ENCODE data around the gene DHFR. TPM values are rescaled to one million over a fixed set of nuclear protein-coding genes. Genes with fewer than 3 reads are reported as not detected.

Gene DHFR
- total RNA-seq, 2 donors from 2014 or later, result 48.6 to 58.5 TPM

DNA sequence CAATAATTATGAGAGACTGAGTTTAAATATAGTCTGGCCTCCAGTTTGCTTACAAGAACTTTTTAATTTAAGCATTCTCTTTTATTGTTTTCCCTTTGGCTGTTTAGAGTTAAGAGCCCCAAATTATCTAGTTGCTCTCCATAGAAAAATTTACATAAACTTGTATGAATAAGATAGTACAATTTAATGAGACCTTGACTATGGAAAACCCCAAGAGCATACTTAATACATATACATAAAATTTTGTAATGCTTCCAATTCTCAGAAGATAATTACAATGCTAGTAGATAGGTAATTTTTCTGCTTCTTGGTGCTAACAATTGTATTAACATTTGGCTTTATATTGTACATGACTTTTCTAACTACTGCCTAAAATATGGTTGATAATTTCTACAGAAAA, 20.6 kb downstream of the DHFR start:
- H3K27ac Mint-ChIP-seq, result no peak overlapping the region
- DNase-seq, result no peak
- peaks cover 65% of the 10 kb centered on the region for H3K36me3 Mint-ChIP-seq (ENCODE audit: low read depth)
- no peak overlapping the region for H3K9ac ChIP-seq (ENCODE audit: extremely low read depth, low read length, poor library complexity, severe bottlenecking)
- H3K4me1 ChIP-seq (ENCODE audit: control insufficient read depth, insufficient read depth, low read length), result no peaks in the 10 kb centered on the region
- H3K4me1 Mint-ChIP-seq, result peaks cover 3% of the 10 kb centered on the region
- no peaks in the 10 kb centered on the region for H3K9me3 Mint-ChIP-seq
- no peak overlapping the region for H3K4me3 Mint-ChIP-seq
- TF ChIP-seq, protein P1, sequence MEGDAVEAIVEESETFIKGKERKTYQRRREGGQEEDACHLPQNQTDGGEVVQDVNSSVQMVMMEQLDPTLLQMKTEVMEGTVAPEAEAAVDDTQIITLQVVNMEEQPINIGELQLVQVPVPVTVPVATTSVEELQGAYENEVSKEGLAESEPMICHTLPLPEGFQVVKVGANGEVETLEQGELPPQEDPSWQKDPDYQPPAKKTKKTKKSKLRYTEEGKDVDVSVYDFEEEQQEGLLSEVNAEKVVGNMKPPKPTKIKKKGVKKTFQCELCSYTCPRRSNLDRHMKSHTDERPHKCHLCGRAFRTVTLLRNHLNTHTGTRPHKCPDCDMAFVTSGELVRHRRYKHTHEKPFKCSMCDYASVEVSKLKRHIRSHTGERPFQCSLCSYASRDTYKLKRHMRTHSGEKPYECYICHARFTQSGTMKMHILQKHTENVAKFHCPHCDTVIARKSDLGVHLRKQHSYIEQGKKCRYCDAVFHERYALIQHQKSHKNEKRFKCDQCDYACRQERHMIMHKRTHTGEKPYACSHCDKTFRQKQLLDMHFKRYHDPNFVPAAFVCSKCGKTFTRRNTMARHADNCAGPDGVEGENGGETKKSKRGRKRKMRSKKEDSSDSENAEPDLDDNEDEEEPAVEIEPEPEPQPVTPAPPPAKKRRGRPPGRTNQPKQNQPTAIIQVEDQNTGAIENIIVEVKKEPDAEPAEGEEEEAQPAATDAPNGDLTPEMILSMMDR (conservative IDR thresholded peaks at IDR 0.05), result no peak
- no peak overlapping the region for H3K27ac ChIP-seq (ENCODE audit: low read depth, low read length)
- H3K36me3 ChIP-seq (ENCODE audit: control insufficient read depth, insufficient read depth, low read length), result peaks cover 58% of the 10 kb centered on the region
- H3K27me3 Mint-ChIP-seq (ENCODE audit: insufficient read depth), result no peaks in the 10 kb centered on the region
- H3K27me3 ChIP-seq (ENCODE audit: control insufficient read depth, insufficient read depth, low read length, poor library complexity, severe bottlenecking), result no peaks in the 10 kb centered on the region
- no peaks in the 10 kb centered on the region for H3K9me3 ChIP-seq (ENCODE audit: control insufficient read depth, low read length)
- no peak overlapping the region for H3K4me3 ChIP-seq (ENCODE audit: low read length)

DNA sequence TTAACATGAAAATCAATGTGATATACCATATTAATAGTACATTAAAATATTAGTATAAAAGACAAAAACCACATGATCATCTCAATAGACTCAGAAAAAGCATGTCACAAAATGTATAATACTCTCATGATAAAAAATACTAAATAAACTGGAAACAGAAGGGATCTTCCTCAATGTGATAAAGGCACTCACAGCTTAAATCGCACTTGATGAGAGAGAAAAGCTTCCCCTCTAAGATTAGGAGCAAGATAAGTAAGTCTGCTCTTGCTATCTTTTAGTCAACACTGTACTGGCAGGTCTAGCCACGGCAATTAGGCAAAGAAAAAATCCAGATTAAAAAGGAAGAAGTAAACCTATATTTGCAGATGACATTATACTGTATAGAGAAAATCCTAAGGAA, 22.1 kb downstream of the DHFR start:
- H3K4me3 Mint-ChIP-seq, result no peak overlapping the region
- H3K27ac Mint-ChIP-seq, result no peak overlapping the region
- no peaks in the 10 kb centered on the region for H3K9me3 Mint-ChIP-seq
- Histone ChIP-seq H3K4me3 (ENCODE audit: low read length) (no peak overlapping the region), H3K4me1 (ENCODE audit: control insufficient read depth, insufficient read depth, low read length) (no peaks in the 10 kb centered on the region), H3K27me3 (ENCODE audit: control insufficient read depth, insufficient read depth, low read length, poor library complexity, severe bottlenecking) (no peaks in the 10 kb centered on the region), H3K36me3 (ENCODE audit: control insufficient read depth, insufficient read depth, low read length) (peaks cover 47% of the 10 kb centered on the region), H3K27ac (ENCODE audit: low read depth, low read length) (no peak overlapping the region), H3K9ac (ENCODE audit: extremely low read depth, low read length, poor library complexity, severe bottlenecking) (no peak overlapping the region), H3K9me3 (ENCODE audit: control insufficient read depth, low read length) (no peaks in the 10 kb centered on the region)
- no peaks in the 10 kb centered on the region for H3K27me3 Mint-ChIP-seq (ENCODE audit: insufficient read depth)
- peaks cover 3% of the 10 kb centered on the region for H3K4me1 Mint-ChIP-seq
- H3K36me3 Mint-ChIP-seq (ENCODE audit: low read depth), result peaks cover 54% of the 10 kb centered on the region
- TF ChIP-seq, protein P1 (conservative IDR thresholded peaks at IDR 0.05), result no peak
- 82 to 100% methylated on average over 1 to 2 of the region's 2 CpGs for WGBS, 2 experiments (ENCODE audit: insufficient coverage in 1 of 2, insufficient read length in 1 of 2)
- DNase-seq, result no peak

DNA sequence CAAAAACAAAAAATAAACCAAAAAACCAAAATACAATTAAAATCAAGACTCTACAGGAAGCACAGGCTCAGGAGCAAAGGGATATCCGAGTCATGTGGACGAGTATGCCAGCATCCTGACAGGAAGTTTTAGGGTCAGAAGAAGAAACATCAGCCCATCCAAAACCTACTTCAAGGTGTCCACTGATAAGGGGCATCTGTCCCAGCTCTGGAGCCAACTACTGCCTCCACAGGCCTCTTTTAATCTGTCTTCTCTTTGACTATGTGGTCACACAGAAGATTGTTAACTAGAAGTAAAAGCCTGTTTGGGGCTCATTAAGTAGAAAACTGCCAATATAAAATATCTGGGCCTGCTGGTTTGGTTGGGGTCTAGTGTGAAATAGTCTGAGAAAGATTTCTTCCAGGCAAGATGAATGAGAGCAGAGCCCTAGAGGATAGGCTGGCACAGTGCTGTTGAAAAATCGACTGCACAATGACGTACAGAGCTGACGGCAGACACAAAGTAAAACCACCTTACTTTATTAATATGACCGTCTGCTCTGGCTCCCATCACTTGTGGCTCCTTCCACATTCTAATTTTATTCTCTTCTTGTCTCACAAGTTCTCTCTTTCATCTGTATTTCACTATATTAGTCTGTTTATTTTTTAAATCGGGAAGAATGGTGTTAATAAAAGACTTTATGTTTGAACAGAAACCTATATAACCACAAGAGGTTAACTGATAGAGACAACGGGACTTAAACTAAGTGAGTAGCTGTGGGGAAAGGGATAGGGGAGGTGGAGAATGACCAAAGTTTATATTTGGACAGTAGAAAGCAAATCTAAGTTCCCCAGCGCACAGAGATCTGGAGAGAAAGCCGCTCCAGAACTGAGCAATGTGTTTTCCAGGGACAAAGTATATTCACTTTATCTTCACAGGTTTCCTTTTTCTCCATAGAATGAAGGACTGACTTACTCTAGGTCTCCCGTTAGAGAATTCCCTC, 23.2 kb downstream of the DHFR start:
- H3K4me3 Mint-ChIP-seq, result no peak overlapping the region
- H3K9me3 Mint-ChIP-seq, result no peaks in the 10 kb centered on the region
- H3K27ac Mint-ChIP-seq, result no peak overlapping the region
- TF ChIP-seq, protein P1 (conservative IDR thresholded peaks at IDR 0.05), result no peak
- no peaks in the 10 kb centered on the region for H3K9me3 ChIP-seq (ENCODE audit: control insufficient read depth, low read length)
- peaks cover 3% of the 10 kb centered on the region for H3K4me1 Mint-ChIP-seq
- peaks cover 41% of the 10 kb centered on the region for H3K36me3 ChIP-seq (ENCODE audit: control insufficient read depth, insufficient read depth, low read length)
- no peaks in the 10 kb centered on the region for H3K27me3 Mint-ChIP-seq (ENCODE audit: insufficient read depth)
- DNase-seq, result no peak
- H3K4me3 ChIP-seq (ENCODE audit: low read length), result no peak overlapping the region
- no peak overlapping the region for H3K27ac ChIP-seq (ENCODE audit: low read depth, low read length)
- H3K4me1 ChIP-seq (ENCODE audit: control insufficient read depth, insufficient read depth, low read length), result no peaks in the 10 kb centered on the region
- peaks cover 50% of the 10 kb centered on the region for H3K36me3 Mint-ChIP-seq (ENCODE audit: low read depth)
- 95 to 100% methylated on average over 2 to 9 of the region's 11 CpGs for WGBS, 2 experiments (ENCODE audit: insufficient coverage in 1 of 2, insufficient read length in 1 of 2)
- H3K27me3 ChIP-seq (ENCODE audit: control insufficient read depth, insufficient read depth, low read length, poor library complexity, severe bottlenecking), result no peaks in the 10 kb centered on the region
- H3K9ac ChIP-seq (ENCODE audit: extremely low read depth, low read length, poor library complexity, severe bottlenecking), result no peak overlapping the region
